ENCODE results near the gene CERCAM. TPM values are rescaled to one million over a fixed set of nuclear protein-coding genes. Genes with fewer than 3 reads are reported as not detected.

CERCAM gene
- total RNA-seq, result 10 to 100 TPM in 2 of 4 donors, 1 to 10 TPM in 2; 3.7 to 26.2 (median 11.3) TPM

- Histone ChIP-seq H3K9me3 (no peaks in the 10 kb centered on the region), H3K27me3 (no peaks in the 10 kb centered on the region), H3K27ac (peak within 1 kb of the TSS; percentile 37), H3K4me1 (peaks cover 28% of the 10 kb centered on the region), H3K4me3 (peak within 1 kb of the TSS; percentile 65), H3K36me3 (peaks cover 7% of the 10 kb centered on the region)
- WGBS, result 11% methylated on average over 8 of the region's 59 CpGs
- TF ChIP-seq POLR2AphosphoS5 (IDR thresholded peaks at IDR 0.05), result no peak
- no peak for TF ChIP-seq CTCF (IDR thresholded peaks at IDR 0.05)
- no peak for TF ChIP-seq POLR2A (IDR thresholded peaks at IDR 0.05)
- no peak for TF ChIP-seq EP300 (IDR thresholded peaks at IDR 0.05)
- no peak for DNase-seq (ENCODE audit: low spot score in 2 of 2)
Observed at GRCh38 chr9:128420651-128421481, at the start of gene CERCAM. Gene CERCAM, plus strand, starts transcription at chr9:128420857. Its CDS starts 21 bp downstream, at chr9:128420878.

GRCh38 chr9:128371630-128372117 lies 49.0 kb upstream of the CERCAM start:
- peak overlapping the region; percentile 62 for H3K4me3 ChIP-seq
- peaks cover 21% of the 10 kb centered on the region for H3K36me3 ChIP-seq
- H3K4me1 ChIP-seq, result peaks cover 34% of the 10 kb centered on the region
- 0% methylated on average over 10 of the region's 10 CpGs for WGBS
- no peaks in the 10 kb centered on the region for H3K27me3 ChIP-seq
- H3K27ac ChIP-seq, result peak overlapping the region; percentile 92
- H3K9me3 ChIP-seq, result no peaks in the 10 kb centered on the region
- TF ChIP-seq POLR2AphosphoS5 (IDR thresholded peaks at IDR 0.05), result no peak
- no peak for TF ChIP-seq POLR2A (IDR thresholded peaks at IDR 0.05)
- TF ChIP-seq CTCF (IDR thresholded peaks at IDR 0.05), result no peak
- no peak for TF ChIP-seq EP300 (IDR thresholded peaks at IDR 0.05)
- no peak for DNase-seq (ENCODE audit: low spot score in 2 of 2)

- no peak for DNase-seq (ENCODE audit: low spot score in 2 of 2)
- Histone ChIP-seq H3K4me3 (peak overlapping the region; percentile 62), H3K9me3 (no peaks in the 10 kb centered on the region), H3K27me3 (no peaks in the 10 kb centered on the region), H3K4me1 (peaks cover 34% of the 10 kb centered on the region), H3K27ac (peak overlapping the region; percentile 92), H3K36me3 (peaks cover 21% of the 10 kb centered on the region)
- no peak for TF ChIP-seq POLR2AphosphoS5 (IDR thresholded peaks at IDR 0.05)
- no peak for TF ChIP-seq EP300 (IDR thresholded peaks at IDR 0.05)
- TF ChIP-seq CTCF (IDR thresholded peaks at IDR 0.05), result no peak
- no peak for TF ChIP-seq POLR2A (IDR thresholded peaks at IDR 0.05)
- WGBS, result 24% methylated on average over 4 of the region's 4 CpGs
Observed at GRCh38 chr9:128372188-128372641, 48.4 kb upstream of the CERCAM start.

GRCh38 chr9:128372784-128373183 lies 47.9 kb upstream of the CERCAM start:
- 54% methylated on average over 1 of the region's 1 CpG for WGBS
- Histone ChIP-seq H3K27ac (peak overlapping the region; percentile 18), H3K27me3 (no peaks in the 10 kb centered on the region), H3K4me3 (no peak overlapping the region), H3K36me3 (peaks cover 23% of the 10 kb centered on the region), H3K9me3 (no peaks in the 10 kb centered on the region), H3K4me1 (peaks cover 34% of the 10 kb centered on the region)
- TF ChIP-seq POLR2AphosphoS5 (IDR thresholded peaks at IDR 0.05), result no peak
- TF ChIP-seq CTCF (IDR thresholded peaks at IDR 0.05), result no peak
- no peak for TF ChIP-seq EP300 (IDR thresholded peaks at IDR 0.05)
- TF ChIP-seq POLR2A (IDR thresholded peaks at IDR 0.05), result no peak
- no peak for DNase-seq (ENCODE audit: low spot score in 2 of 2)

GRCh38 chr9:128374221-128374675 lies 46.4 kb upstream of the CERCAM start:
- Histone ChIP-seq H3K4me3 (no peak overlapping the region), H3K27ac (no peak overlapping the region), H3K4me1 (peaks cover 34% of the 10 kb centered on the region), H3K27me3 (no peaks in the 10 kb centered on the region), H3K9me3 (no peaks in the 10 kb centered on the region), H3K36me3 (peaks cover 36% of the 10 kb centered on the region)
- no peak for DNase-seq (ENCODE audit: low spot score in 2 of 2)
- WGBS, result 78% methylated on average over 9 of the region's 9 CpGs
- TF ChIP-seq CTCF (IDR thresholded peaks at IDR 0.05), result no peak
- TF ChIP-seq POLR2A (IDR thresholded peaks at IDR 0.05), result no peak
- TF ChIP-seq EP300 (IDR thresholded peaks at IDR 0.05), result no peak
- TF ChIP-seq POLR2AphosphoS5 (IDR thresholded peaks at IDR 0.05), result no peak

Data from suprapubic skin (tissue), 4 donors.